K562 (cell line): ENCODE data around the gene LINS1. TPM values are rescaled to one million over a fixed set of nuclear protein-coding genes. Genes with fewer than 3 reads are reported as not detected.

Experiments used
- ATAC-seq: fragments of 200-7000 bp; cut with Tn5 transposase; 3 replicates; pipeline ENCODE4 v1.9.1; 2020; ENCODE audit warnings: moderate library complexity
- BruUV-seq: library from RNA; stranded (reverse); fragments of 400-500 nt; replicated peaks from 2 replicates; lab custom pipeline; 2021; lab: Mats Ljungman, UMichigan
- CTCF ChIA-PET: fragments of 300-600 bp; formaldehyde crosslinking; extraction: SDS; loops from one replicate; lab custom pipeline; 2021; ENCODE audit warnings: low intra/inter-chr PET ratio; lab: Yijun Ruan, JAX
- POLR2A ChIA-PET: fragments of 300-600, 350-650 bp; sonication (Branson Sonifier 250); formaldehyde crosslinking; extraction: SDS; loops from one replicate; lab custom pipeline; 2021; ENCODE audit warnings: antibody characterized with exemption, inconsistent platforms; lab: Yijun Ruan, JAX
- DNase-seq, 4 experiments: peaks; one replicate each; pipeline versions ENCODE4 v3.0.0 to v3.0.0-alpha.2; 2011 to 2018; ENCODE audit warnings: low spot score in 3 of 4, mixed read lengths in 3 of 4; ENCODE audit errors: extremely low read depth in 1 of 4
- FAIRE-seq: peaks from 2 replicates; lab custom pipeline; 2011; peaks lifted over from hg19 to GRCh38; lab: Jason Lieb, UNC
- H2AFZ ChIP-seq: 2 replicates; pipeline ENCODE4 v1.6.0; 2011; ENCODE audit warnings: low read depth, low read length, control low read depth, inconsistent platforms
- H3K27ac ChIP-seq: fragments of 200-600 bp; 3 replicates; pipeline ENCODE4 v1.8.0; 2011; ENCODE audit warnings: low read depth, mild to moderate bottlenecking, control low read depth, inconsistent platforms, low read length, moderate library complexity, mixed read lengths; ENCODE audit errors: extremely low read depth
- H3K27me3 ChIP-seq, 2 experiments: fragments of 300-600 bp in 1 of 2; 2 replicates in 1 of 2; 3 replicates in 1 of 2; pipeline versions ENCODE4 v1.6.0 to v1.8.0; 2011; ENCODE audit warnings: inconsistent platforms in 2 of 2, low read length in 2 of 2, mild to moderate bottlenecking in 1 of 2, mixed read lengths in 1 of 2, moderate library complexity in 1 of 2; ENCODE audit not compliant: control insufficient read depth in 2 of 2, insufficient read depth in 2 of 2
- H3K36me3 ChIP-seq: fragments of 300-600 bp; 3 replicates; pipeline ENCODE4 v1.8.0; 2011; ENCODE audit warnings: mild to moderate bottlenecking, low read length, inconsistent platforms; ENCODE audit not compliant: control insufficient read depth, insufficient read depth
- H3K4me1 ChIP-seq, 2 experiments: fragments of 200-600 bp in 1 of 2; replicated peaks in 1 of 2; 2 replicates in 1 of 2; 3 replicates in 1 of 2; pipeline versions ENCODE4 v1.5.1 to v1.8.0; 2011; ENCODE audit warnings: inconsistent platforms in 2 of 2, low read length in 2 of 2, mild to moderate bottlenecking in 1 of 2, mixed read lengths in 1 of 2, moderate library complexity in 1 of 2; ENCODE audit not compliant: control insufficient read depth in 2 of 2, insufficient read depth in 2 of 2
- H3K4me2 ChIP-seq: 2 replicates; pipeline ENCODE4 v1.6.1; 2011; ENCODE audit warnings: low read length, control low read depth, inconsistent platforms, mixed read lengths; ENCODE audit not compliant: insufficient read depth
- H3K4me3 ChIP-seq: fragments of 200-600 bp; sonication (generic), shearing (Covaris generic); 2 replicates; pipeline ENCODE4 v1.5.1; 2016; ENCODE audit warnings: control low read depth, inconsistent platforms
- H3K79me2 ChIP-seq: fragments of 200-600 bp; 3 replicates; pipeline ENCODE4 v1.8.0; 2011; ENCODE audit warnings: low read length, inconsistent platforms; ENCODE audit not compliant: control insufficient read depth, insufficient read depth
- H3K9ac ChIP-seq, 2 experiments: 2 replicates each; pipeline versions ENCODE4 v1.6.0 to v1.6.1; 2011; ENCODE audit warnings: low read depth in 2 of 2, low read length in 2 of 2, control low read depth in 1 of 2, inconsistent platforms in 1 of 2, mild to moderate bottlenecking in 1 of 2, mixed read lengths in 1 of 2; ENCODE audit not compliant: insufficient read depth in 1 of 2
- H3K9me1 ChIP-seq: one replicate; pipeline ENCODE4 v1.6.0; 2011; ENCODE audit warnings: inconsistent platforms, mild to moderate bottlenecking, low read length, moderate library complexity; ENCODE audit not compliant: control insufficient read depth, insufficient read depth
- H3K9me3 ChIP-seq: replicated peaks from 2 replicates; pipeline ENCODE4 v1.5.1; 2011; ENCODE audit warnings: low read depth, low read length, inconsistent platforms; ENCODE audit not compliant: control insufficient read depth, insufficient read depth
- H4K20me1 ChIP-seq: replicated peaks from 2 replicates; pipeline ENCODE4 v1.6.1; 2011; ENCODE audit warnings: low read length, inconsistent platforms, mixed read lengths; ENCODE audit not compliant: control insufficient read depth, insufficient read depth
- C11orf30 ChIP-seq: fragments of 450-650 bp; IDR thresholded peaks from 2 replicates; pipeline ENCODE4 v1.6.1; 2016; ENCODE audit warnings: low read depth, mild to moderate bottlenecking
- FOXP1 ChIP-seq: sonication (generic); formaldehyde crosslinking; IDR thresholded peaks from 2 replicates; pipeline ENCODE4 v1.8.0; 2022; ENCODE audit warnings: mild to moderate bottlenecking, missing genetic modification reagents
- IRF2 ChIP-seq: sonication (generic); formaldehyde crosslinking; IDR thresholded peaks from 2 replicates; pipeline ENCODE4 v1.8.1; 2022; ENCODE audit warnings: mild to moderate bottlenecking, missing genetic modification reagents
- KAT2B ChIP-seq: IDR thresholded peaks from one replicate; pipeline ENCODE4 v1.6.1; 2012; ENCODE audit warnings: low read depth, mild to moderate bottlenecking, control low read depth, inconsistent platforms, low read length, moderate library complexity
- MYBL2 ChIP-seq, 2 experiments: fragments of 450-650 bp in 1 of 2; sonication (generic) in 1 of 2; formaldehyde crosslinking in 1 of 2; IDR thresholded peaks; 2 replicates each; pipeline versions ENCODE4 v1.6.1 to v1.8.1; 2017 to 2022; ENCODE audit warnings: borderline replicate concordance in 1 of 2, inconsistent platforms in 1 of 2, low read depth in 1 of 2, mild to moderate bottlenecking in 1 of 2, missing genetic modification reagents in 1 of 2, moderate library complexity in 1 of 2
- MYNN ChIP-seq, 2 experiments: sonication (generic); formaldehyde crosslinking in 1 of 2; IDR thresholded peaks; 2 replicates each; pipeline versions ENCODE4 v1.5.0 to v1.6.1; 2016 to 2020; ENCODE audit warnings: antibody characterized with exemption in 1 of 2, missing genetic modification reagents in 1 of 2
- NFATC3 ChIP-seq: fragments of 450-650 bp; IDR thresholded peaks from 2 replicates; pipeline ENCODE4 v1.6.1; 2017; ENCODE audit warnings: mild to moderate bottlenecking
- RFX1 ChIP-seq: fragments of 450-650 bp; IDR thresholded peaks from 2 replicates; pipeline ENCODE4 v1.6.1; 2016; ENCODE audit warnings: mild to moderate bottlenecking, moderate library complexity
- RNF2 ChIP-seq: sonication (generic); IDR thresholded peaks from 2 replicates; pipeline ENCODE4 v1.6.1; 2016
- SMARCA4 ChIP-seq: fragments of 450-650 bp; IDR thresholded peaks from 2 replicates; pipeline ENCODE4 v1.6.1; 2016
- TFAM ChIP-seq: fragments of 250-450 bp; sonication (Bioruptor Pico); conservative IDR thresholded peaks from 2 replicates; pipeline ENCODE4 v1.5.0; 2021; ENCODE audit warnings: mild to moderate bottlenecking, moderate library complexity
- ZNF41 ChIP-seq: fragments of 250-450 bp; sonication (Bioruptor Pico); conservative IDR thresholded peaks from 2 replicates; pipeline ENCODE4 v1.4.0; 2020; ENCODE audit warnings: mild to moderate bottlenecking
- in situ Hi-C: fragments of 300-500 bp; cut with MboI; formaldehyde crosslinking; loops from 4 replicates; pipeline ENCODE4 v1.15.0; 2018; ENCODE audit warnings: inconsistent platforms, mixed read lengths
- intact Hi-C: fragments of 100-400 bp; cut with micrococcal nuclease; formaldehyde crosslinking; loops from 2 replicates; pipeline ENCODE4 v1.14.2; 2022
- polyA plus RNA-seq, 8 experiments: library from polyadenylated mRNA; depleted of rRNA in 4 of 8; stranded (reverse) in 5 of 8; unstranded in 3 of 8; fragments of >200 nt; fragmentation: Nextera tagmentation in 2 of 8; fragmentation: Illumina TruSeq in 1 of 8; extraction: Ambion mirVana in 2 of 8; extraction: Trizol in 1 of 8; gene quantifications; 2 replicates each; pipeline versions ENCODE4 v1.2.1 to v1.2.3, GENCODE V29; 2011 to 2014; ENCODE audit warnings: inconsistent platforms in 1 of 8, missing spikeins in 1 of 8
- total RNA-seq, 7 experiments: library from RNA; depleted of rRNA in 6 of 7; stranded (reverse); fragments of >200 nt in 6 of 7; fragmentation: Illumina TruSeq in 2 of 7; extraction: Trizol in 2 of 7; gene quantifications; 2 replicates each; pipeline versions ENCODE4 v1.2.1 to v1.2.3, GENCODE V29; 2011 to 2021; ENCODE audit warnings: low replicate concordance in 1 of 7
- TF ChIP-seq, protein P1 (sequence below): sonication (generic); formaldehyde crosslinking; IDR thresholded peaks from 2 replicates; pipeline ENCODE4 v1.8.1; 2023; ENCODE audit warnings: mild to moderate bottlenecking, missing genetic modification reagents
- TF ChIP-seq, protein P2 (sequence below): fragments of 250-450 bp; sonication (Bioruptor Pico); IDR thresholded peaks from 2 replicates; pipeline ENCODE4 v1.8.0; 2022; ENCODE audit warnings: moderate library complexity, mild to moderate bottlenecking, inconsistent platforms
- TF ChIP-seq, protein P3 (sequence below): fragments of 250-450 bp; sonication (Bioruptor Pico); IDR thresholded peaks from 2 replicates; pipeline ENCODE4 v1.5.1; 2021; ENCODE audit warnings: mild to moderate bottlenecking
- TF ChIP-seq, protein P4 (sequence below), 2 experiments: fragments of 450-650 bp in 1 of 2; IDR thresholded peaks; 2 replicates each; pipeline ENCODE4 v1.6.1; 2011 to 2017; ENCODE audit warnings: low read depth in 2 of 2, antibody characterized with exemption in 1 of 2, borderline replicate concordance in 1 of 2, low read length in 1 of 2, mild to moderate bottlenecking in 1 of 2, mixed read lengths in 1 of 2; ENCODE audit not compliant: control insufficient read depth in 1 of 2

LINS1 gene
- total and polyA plus RNA-seq, 9 of the 15 experiments (the other 6 are each of a cell fraction or from before 2014, with no cell fraction given): 15.4 to 31.4 (median 24.6) TPM

DNA sequence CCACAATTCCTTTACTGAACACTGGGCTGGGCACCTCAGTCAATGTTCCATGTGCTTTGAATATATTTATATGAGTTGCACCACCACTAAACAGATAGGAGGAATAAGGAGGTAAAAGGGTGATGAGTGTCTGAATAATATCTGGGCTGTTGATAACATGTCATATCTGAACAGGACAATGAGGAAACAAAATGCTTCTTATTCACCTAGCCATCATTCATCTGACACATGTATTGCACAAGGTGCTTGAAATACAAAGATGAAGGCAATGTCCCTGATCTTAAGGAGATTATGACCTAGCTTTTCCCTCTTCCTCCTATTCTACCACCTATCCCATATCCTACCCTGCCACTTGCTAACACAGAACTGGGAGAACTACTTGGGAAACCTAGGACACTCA, 65.3 kb downstream of the LINS1 start:
- H3K9me3 ChIP-seq: no peaks in the 10 kb centered on the region
- no TSS peak for BruUV-seq
- ATAC-seq (no peak), FAIRE-seq (no peak), DNase-seq (no peak)
- no peaks in the 10 kb centered on the region for H3K36me3 ChIP-seq
- no peak overlapping the region for H3K9ac ChIP-seq
- no peaks in the 10 kb centered on the region for H4K20me1 ChIP-seq
- intact Hi-C loops: no loop called here
- H3K9me1 ChIP-seq: no peaks in the 10 kb centered on the region
- H3K4me2 ChIP-seq: no peak overlapping the region
- H2AFZ ChIP-seq: no peak overlapping the region
- CTCF ChIA-PET: interaction anchor here (0.6 kb wide), 1 partner anchor 1751 kb away, joined by 3 read pairs; no protein-coding TSS in a partner anchor
- no peaks in the 10 kb centered on the region for H3K79me2 ChIP-seq
- POLR2A ChIA-PET: interaction anchor here (0.5 kb wide), 1 partner anchor 180 kb away, joined by 3 read pairs; no protein-coding TSS in a partner anchor
- no peak overlapping the region for H3K27ac ChIP-seq
- no peak overlapping the region for H3K4me3 ChIP-seq
- in situ Hi-C loops: no loop called here
- peaks cover 4 to 14% of the 10 kb centered on the region in 2 experiments; a peak in 4 of 5 replicates for H3K27me3 ChIP-seq
- no peaks in the 10 kb centered on the region; a peak in 1 of 5 replicates for H3K4me1 ChIP-seq
- no peak for TF ChIP-seq MYNN (IDR thresholded peaks at IDR 0.05)
- TF ChIP-seq MYNN (CRISPR knock-in tag; IDR thresholded peaks at IDR 0.05): no peak
- TF ChIP-seq MYBL2 (IDR thresholded peaks at IDR 0.05; ENCODE audit: low read depth): no peak
- TF ChIP-seq MYBL2 (CRISPR knock-in tag; IDR thresholded peaks at IDR 0.05; ENCODE audit: borderline replicate concordance): no peak
- TF ChIP-seq IRF2 (CRISPR knock-in tag): no peak
- TF ChIP-seq, protein P1, sequence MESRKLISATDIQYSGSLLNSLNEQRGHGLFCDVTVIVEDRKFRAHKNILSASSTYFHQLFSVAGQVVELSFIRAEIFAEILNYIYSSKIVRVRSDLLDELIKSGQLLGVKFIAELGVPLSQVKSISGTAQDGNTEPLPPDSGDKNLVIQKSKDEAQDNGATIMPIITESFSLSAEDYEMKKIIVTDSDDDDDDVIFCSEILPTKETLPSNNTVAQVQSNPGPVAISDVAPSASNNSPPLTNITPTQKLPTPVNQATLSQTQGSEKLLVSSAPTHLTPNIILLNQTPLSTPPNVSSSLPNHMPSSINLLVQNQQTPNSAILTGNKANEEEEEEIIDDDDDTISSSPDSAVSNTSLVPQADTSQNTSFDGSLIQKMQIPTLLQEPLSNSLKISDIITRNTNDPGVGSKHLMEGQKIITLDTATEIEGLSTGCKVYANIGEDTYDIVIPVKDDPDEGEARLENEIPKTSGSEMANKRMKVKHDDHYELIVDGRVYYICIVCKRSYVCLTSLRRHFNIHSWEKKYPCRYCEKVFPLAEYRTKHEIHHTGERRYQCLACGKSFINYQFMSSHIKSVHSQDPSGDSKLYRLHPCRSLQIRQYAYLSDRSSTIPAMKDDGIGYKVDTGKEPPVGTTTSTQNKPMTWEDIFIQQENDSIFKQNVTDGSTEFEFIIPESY (CRISPR knock-in tag): no peak
- TF ChIP-seq, protein P2, sequence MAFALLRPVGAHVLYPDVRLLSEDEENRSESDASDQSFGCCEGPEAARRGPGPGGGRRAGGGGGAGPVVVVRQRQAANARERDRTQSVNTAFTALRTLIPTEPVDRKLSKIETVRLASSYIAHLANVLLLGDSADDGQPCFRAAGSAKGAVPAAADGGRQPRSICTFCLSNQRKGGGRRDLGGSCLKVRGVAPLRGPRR (CRISPR knock-in tag): no peak
- TF ChIP-seq, protein P3, sequence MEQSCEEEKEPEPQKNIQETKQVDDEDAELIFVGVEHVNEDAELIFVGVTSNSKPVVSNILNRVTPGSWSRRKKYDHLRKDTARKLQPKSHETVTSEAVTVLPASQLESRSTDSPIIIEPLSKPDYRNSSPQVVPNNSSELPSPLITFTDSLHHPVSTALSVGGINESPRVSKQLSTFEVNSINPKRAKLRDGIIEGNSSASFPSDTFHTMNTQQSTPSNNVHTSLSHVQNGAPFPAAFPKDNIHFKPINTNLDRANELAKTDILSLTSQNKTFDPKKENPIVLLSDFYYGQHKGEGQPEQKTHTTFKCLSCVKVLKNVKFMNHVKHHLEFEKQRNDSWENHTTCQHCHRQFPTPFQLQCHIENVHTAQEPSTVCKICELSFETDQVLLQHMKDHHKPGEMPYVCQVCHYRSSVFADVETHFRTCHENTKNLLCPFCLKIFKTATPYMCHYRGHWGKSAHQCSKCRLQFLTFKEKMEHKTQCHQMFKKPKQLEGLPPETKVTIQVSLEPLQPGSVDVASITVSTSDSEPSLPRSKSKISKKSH (CRISPR knock-in tag): no peak
- TF ChIP-seq RFX1: no peak
- TF ChIP-seq KAT2B: no peak
- TF ChIP-seq C11orf30: no peak
- TF ChIP-seq FOXP1: no peak
- no peak for TF ChIP-seq TFAM (CRISPR knock-in tag)
- no peak for TF ChIP-seq NFATC3
- TF ChIP-seq, protein P4, sequence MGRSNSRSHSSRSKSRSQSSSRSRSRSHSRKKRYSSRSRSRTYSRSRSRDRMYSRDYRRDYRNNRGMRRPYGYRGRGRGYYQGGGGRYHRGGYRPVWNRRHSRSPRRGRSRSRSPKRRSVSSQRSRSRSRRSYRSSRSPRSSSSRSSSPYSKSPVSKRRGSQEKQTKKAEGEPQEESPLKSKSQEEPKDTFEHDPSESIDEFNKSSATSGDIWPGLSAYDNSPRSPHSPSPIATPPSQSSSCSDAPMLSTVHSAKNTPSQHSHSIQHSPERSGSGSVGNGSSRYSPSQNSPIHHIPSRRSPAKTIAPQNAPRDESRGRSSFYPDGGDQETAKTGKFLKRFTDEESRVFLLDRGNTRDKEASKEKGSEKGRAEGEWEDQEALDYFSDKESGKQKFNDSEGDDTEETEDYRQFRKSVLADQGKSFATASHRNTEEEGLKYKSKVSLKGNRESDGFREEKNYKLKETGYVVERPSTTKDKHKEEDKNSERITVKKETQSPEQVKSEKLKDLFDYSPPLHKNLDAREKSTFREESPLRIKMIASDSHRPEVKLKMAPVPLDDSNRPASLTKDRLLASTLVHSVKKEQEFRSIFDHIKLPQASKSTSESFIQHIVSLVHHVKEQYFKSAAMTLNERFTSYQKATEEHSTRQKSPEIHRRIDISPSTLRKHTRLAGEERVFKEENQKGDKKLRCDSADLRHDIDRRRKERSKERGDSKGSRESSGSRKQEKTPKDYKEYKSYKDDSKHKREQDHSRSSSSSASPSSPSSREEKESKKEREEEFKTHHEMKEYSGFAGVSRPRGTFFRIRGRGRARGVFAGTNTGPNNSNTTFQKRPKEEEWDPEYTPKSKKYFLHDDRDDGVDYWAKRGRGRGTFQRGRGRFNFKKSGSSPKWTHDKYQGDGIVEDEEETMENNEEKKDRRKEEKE (IDR thresholded peaks at IDR 0.05; ENCODE audit: borderline replicate concordance in 1 of 2, control insufficient read depth in 1 of 2, low read depth in 2 of 2, low read length in 1 of 2): no peak
- no peak for TF ChIP-seq SMARCA4
- no peak for TF ChIP-seq RNF2
- no peak for TF ChIP-seq ZNF41 (CRISPR knock-in tag)
